ENCODE measurements around the gene GPC6.

GRCh38 chr13:93420206-93420605 lies 193.6 kb downstream of the GPC6 start:
- TF ChIP-seq CTCF (conservative IDR thresholded peaks at IDR 0.05; ENCODE audit: low read length) (no peak), EZH2phosphoT487 (IDR thresholded peaks at IDR 0.05; ENCODE audit: borderline replicate concordance, low read depth, low read length) (no peak)

Data from OCI-LY7 (cell line).